LNCaP clone FGC (cell line): ENCODE data around the gene NOC2L.

Experiments used
- DNase-seq: peaks from one replicate; pipeline ENCODE4 v3.0.0-alpha.2; 2011; ENCODE audit warnings: low read depth
- H3K4me3 ChIP-seq: 2 replicates; pipeline ENCODE4 v1.5.1; 2011; ENCODE audit warnings: mild to moderate bottlenecking, low read depth, low read length, control low read depth
- TF ChIP-seq, protein P1 (sequence below): IDR thresholded peaks from 2 replicates; pipeline ENCODE4 v1.5.1; 2012; ENCODE audit warnings: mild to moderate bottlenecking; ENCODE audit not compliant: control insufficient read depth, insufficient read depth; ENCODE audit errors: extremely low read depth

NOC2L gene

DNA sequence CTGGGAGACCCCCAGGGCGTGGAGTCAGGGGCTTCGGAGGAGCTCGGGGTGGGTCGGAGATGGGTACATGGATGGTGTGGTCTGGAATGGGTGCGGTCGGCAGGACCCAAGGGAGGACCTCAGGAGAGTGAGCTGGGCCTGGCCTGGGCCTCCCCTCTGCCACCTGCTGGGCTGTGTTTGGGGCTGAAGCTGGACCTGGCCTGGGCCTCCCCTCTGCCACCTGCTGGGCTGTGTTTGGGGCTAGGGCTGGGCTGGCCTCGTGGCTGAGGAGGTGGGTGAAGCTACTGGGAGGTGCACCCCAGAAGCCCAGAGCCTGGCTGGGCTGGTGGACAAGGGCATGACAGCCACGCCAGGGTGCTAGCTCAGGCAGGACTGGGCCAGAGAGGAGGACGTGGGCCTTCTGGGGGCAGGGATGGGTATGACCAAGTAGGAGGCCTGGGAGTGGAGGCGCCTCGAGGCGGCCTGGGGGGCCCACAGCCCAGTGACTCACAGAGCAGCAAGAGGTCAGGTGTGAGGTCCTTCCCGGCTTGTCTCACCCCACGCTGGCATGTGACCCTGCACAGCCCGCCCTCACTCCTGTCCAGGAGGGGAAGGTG is 20.9 kb downstream of the NOC2L start:
- H3K4me3 ChIP-seq: no peak overlapping the region
- TF ChIP-seq, protein P1, sequence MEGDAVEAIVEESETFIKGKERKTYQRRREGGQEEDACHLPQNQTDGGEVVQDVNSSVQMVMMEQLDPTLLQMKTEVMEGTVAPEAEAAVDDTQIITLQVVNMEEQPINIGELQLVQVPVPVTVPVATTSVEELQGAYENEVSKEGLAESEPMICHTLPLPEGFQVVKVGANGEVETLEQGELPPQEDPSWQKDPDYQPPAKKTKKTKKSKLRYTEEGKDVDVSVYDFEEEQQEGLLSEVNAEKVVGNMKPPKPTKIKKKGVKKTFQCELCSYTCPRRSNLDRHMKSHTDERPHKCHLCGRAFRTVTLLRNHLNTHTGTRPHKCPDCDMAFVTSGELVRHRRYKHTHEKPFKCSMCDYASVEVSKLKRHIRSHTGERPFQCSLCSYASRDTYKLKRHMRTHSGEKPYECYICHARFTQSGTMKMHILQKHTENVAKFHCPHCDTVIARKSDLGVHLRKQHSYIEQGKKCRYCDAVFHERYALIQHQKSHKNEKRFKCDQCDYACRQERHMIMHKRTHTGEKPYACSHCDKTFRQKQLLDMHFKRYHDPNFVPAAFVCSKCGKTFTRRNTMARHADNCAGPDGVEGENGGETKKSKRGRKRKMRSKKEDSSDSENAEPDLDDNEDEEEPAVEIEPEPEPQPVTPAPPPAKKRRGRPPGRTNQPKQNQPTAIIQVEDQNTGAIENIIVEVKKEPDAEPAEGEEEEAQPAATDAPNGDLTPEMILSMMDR: peak; percentile 67
- no peak for DNase-seq

DNA sequence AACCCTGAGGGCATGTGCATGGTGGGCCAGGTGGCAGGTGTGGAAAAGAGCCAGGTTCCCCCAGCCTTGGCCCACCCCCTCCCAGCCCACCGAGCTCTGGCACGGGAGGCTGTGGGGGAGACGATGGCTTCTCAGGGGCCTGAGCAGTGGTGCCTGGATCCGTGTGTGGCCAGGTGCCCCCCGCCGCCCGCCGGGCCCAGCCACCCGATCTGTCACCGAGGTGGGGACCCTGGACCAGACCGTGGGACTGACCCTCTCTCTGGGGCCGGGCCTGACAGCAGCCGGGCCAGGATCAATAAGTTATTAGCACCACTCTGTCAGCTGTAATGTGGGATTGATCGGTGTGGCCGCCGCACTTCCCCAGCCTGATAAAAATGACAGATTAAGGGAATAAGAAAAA is 21.5 kb downstream of the NOC2L start:
- TF ChIP-seq, protein P1: no peak
- DNase-seq: no peak
- no peak overlapping the region for H3K4me3 ChIP-seq

DNA sequence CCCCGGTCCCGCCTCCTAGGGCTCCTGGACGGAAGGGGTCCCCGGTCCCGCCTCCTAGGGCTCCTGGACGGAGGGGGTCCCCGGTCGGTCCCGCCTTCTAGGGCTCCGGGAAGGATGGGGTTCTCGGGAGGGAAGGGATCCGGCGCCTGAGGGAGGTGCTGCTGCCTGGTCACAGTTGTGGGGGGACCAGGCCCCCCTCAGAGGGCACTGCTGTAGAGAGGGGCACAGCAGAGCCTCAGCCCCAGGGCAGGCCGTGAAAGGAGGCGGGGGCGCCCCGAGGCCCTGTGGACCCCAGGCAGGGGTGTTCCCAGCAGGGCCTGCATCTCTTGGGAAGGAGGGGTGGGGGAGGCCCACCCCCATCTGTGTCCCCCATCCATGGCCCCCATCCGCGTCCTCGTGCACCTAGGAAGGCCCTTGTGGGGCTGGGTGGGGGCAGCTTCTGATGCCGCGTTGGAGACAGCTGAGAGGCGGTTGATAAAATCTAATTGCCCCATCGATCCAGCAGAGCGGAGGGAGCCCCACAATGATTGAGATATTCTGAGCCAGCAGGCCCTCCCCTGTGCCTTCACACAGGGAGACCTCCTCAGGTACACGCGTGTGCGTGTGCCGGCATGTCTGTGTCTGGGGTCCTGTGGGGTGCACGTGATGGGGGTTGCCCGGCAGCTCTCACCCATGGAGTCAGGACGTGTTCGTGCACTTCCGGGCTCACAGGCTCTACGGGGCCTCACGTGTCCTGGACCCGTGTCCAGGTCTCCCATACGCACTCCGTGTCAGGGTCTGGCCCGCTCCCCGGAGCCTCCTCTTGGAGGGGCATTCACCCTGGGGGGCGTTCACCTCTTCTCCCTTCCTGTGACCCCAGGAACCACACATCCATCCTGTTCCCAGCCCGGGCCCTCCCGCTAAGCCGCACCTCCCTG is 22.4 kb downstream of the NOC2L start:
- no peak overlapping the region for H3K4me3 ChIP-seq
- no peak for DNase-seq
- TF ChIP-seq, protein P1: no peak

DNA sequence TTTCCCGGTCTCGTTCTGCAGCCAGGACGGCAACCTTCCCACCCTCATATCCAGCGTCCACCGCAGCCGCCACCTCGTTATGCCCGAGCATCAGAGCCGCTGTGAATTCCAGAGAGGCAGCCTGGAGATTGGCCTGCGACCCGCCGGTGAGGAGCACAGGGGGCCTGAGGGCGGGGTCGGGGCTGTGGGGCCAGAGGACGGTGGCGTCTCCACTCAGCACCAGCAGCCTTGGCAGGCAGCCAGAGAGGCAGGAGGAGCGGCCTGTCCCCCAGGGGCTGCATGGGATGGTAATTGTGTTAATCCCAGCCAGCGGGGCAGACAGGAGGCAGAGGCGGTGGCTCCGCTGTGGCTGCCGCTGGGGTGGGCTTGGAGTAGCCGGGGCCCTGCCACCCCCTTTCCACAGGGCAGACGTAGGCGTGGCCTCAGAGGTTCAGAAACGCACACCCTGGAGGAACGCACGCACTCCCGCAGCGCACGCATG is 23.3 kb downstream of the NOC2L start:
- TF ChIP-seq, protein P1: no peak
- H3K4me3 ChIP-seq: no peak overlapping the region
- DNase-seq: no peak

DNA sequence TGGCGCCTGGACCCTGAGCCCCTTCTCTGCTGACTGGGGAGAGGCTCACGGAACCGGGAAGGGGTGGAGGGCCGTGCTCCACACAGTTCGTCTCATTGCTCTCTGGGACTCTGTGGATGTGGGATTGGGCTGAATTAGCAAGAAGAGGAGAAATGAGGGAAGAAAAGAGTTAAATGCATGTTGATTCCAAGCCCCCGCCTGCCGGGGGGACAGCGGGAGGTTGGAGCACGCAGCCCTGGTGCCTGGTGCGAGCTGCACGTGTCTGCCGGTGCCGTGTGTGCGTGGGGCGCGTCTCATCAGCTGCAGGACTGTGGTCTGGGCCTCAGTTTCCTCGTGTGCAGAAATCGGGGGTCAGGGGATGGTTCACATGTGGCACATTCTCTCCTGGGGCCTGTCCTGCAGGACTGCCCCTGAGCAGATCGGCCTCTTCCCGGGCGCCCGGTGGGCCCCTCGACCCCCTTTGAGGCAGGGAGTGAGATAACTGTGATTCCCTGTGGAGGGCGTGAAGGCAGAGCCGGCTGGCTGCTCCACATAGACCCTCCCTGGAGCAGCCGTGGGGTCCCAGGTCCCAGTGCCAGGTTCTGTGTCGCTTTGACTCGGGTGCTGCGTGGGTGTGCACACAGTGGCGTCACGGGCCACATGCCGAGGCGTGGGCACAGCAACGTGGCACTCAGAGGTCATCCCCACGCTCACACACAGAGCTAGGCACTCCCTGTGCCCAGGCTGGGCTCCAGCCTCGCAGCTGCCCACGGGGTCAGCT is 23.9 kb downstream of the NOC2L start:
- DNase-seq: no peak
- no peak overlapping the region for H3K4me3 ChIP-seq
- TF ChIP-seq, protein P1: no peak

DNA sequence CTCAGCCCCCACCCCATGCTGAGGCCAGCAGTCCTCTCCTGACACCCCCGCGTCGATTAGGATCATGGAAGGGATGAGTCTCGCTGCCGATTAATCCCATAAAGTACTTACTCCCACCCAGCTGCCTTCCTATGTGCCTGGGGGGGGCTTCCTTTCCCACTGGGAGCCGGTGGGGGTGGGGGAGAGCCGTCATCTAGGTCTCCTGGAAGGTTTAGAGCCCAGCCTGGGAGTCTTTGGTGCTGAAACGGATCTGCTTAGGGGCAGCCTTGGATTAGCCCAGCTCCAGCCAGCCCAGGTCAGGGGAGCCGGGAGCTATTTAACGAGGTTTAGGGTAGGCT is 25.5 kb downstream of the NOC2L start:
- H3K4me3 ChIP-seq: peak overlapping the region; percentile 36
- DNase-seq: no peak

More for the DNA sequence above, 25.5 kb downstream of the NOC2L start:
- TF ChIP-seq, protein P1: no peak
